Activated CD4-positive, CD25-positive, alpha-beta regulatory T cell treated with anti-CD3 and anti-CD28 coated beads, Interleukin-2, amount 50 U/mL, for 72 hours (primary cell): ENCODE measurements around the gene AGFG2.
A peak's percentile ranks its signal among the peaks of the same experiment; 100 is the strongest.
"Not testable (repeated sequence)": the region's sequence is repeated elsewhere in the genome, so short reads cannot be mapped to it uniquely, and the experiment has no call there.

Experiments
- DNase-seq: peaks from one replicate; pipeline ENCODE4 v3.0.0; 2021

Gene AGFG2

GRCh38 chr7:100555701-100556100, 16.7 kb downstream of the AGFG2 start:
- DNase-seq: no peak

- no peak for DNase-seq
Observed at GRCh38 chr7:100556541-100556940, 17.5 kb downstream of the AGFG2 start.

- no peak for DNase-seq
Observed at GRCh38 chr7:100559127-100559526, 20.1 kb downstream of the AGFG2 start.

GRCh38 chr7:100561491-100562194, 22.6 kb downstream of the AGFG2 start:
- no peak for DNase-seq

GRCh38 chr7:100562195-100563099, 23.4 kb downstream of the AGFG2 start:
- no peak for DNase-seq

- DNase-seq: no peak
Observed at GRCh38 chr7:100563100-100563564, 24.1 kb downstream of the AGFG2 start.

GRCh38 chr7:100563809-100564400, 24.9 kb downstream of the AGFG2 start:
- DNase-seq: peak; percentile 86

- DNase-seq: not testable (repeated sequence)
Observed at GRCh38 chr7:100564405-100564804, 25.4 kb downstream of the AGFG2 start.

GRCh38 chr7:100565133-100565571, 26.1 kb downstream of the AGFG2 start:
- DNase-seq: no peak

GRCh38 chr7:100566018-100566531, 27.1 kb downstream of the AGFG2 start:
- DNase-seq: no peak

GRCh38 chr7:100567031-100567730, 28.2 kb downstream of the AGFG2 start:
- DNase-seq: no peak

- DNase-seq: no peak
Observed at GRCh38 chr7:100567751-100568175, 28.8 kb downstream of the AGFG2 start.

GRCh38 chr7:100568176-100568895, 29.3 kb downstream of the AGFG2 start:
- no peak for DNase-seq

- no peak for DNase-seq
Observed at GRCh38 chr7:100568896-100569844, 30.2 kb downstream of the AGFG2 start.

GRCh38 chr7:100570954-100571828, 32.2 kb downstream of the AGFG2 start:
- DNase-seq: no peak

- DNase-seq: no peak
Observed at GRCh38 chr7:100571829-100572116, 32.8 kb downstream of the AGFG2 start.

GRCh38 chr7:100572281-100572948, 33.4 kb downstream of the AGFG2 start:
- no peak for DNase-seq

GRCh38 chr7:100572949-100573675, 34.1 kb downstream of the AGFG2 start:
- no peak for DNase-seq
